K562 (cell line): Measurements from ENCODE around the gene BCAS3. TPM values are rescaled to one million over a fixed set of nuclear protein-coding genes. Genes with fewer than 3 reads are reported as not detected.
A peak's percentile ranks its signal among the peaks of the same experiment; 100 is the strongest.

Experiments
- ATAC-seq: fragments of 200-7000 bp; cut with Tn5 transposase; 3 replicates; pipeline ENCODE4 v1.9.1; 2020; ENCODE audit warnings: moderate library complexity
- BruUV-seq: library from RNA; stranded (reverse); fragments of 400-500 nt; replicated peaks from 2 replicates; lab custom pipeline; 2021; lab: Mats Ljungman, UMichigan
- CTCF ChIA-PET: fragments of 300-600 bp; formaldehyde crosslinking; extraction: SDS; loops from one replicate; lab custom pipeline; 2021; ENCODE audit warnings: low intra/inter-chr PET ratio; lab: Yijun Ruan, JAX
- POLR2A ChIA-PET: fragments of 300-600, 350-650 bp; sonication (Branson Sonifier 250); formaldehyde crosslinking; extraction: SDS; loops from one replicate; lab custom pipeline; 2021; ENCODE audit warnings: antibody characterized with exemption, inconsistent platforms; lab: Yijun Ruan, JAX
- DNase-seq, 4 experiments: peaks; one replicate each; pipeline versions ENCODE4 v3.0.0 to v3.0.0-alpha.2; 2011 to 2018; ENCODE audit warnings: low spot score in 3 of 4, mixed read lengths in 3 of 4; ENCODE audit errors: extremely low read depth in 1 of 4
- FAIRE-seq: peaks from 2 replicates; lab custom pipeline; 2011; peaks lifted over from hg19 to GRCh38; lab: Jason Lieb, UNC
- H2AFZ ChIP-seq: 2 replicates; pipeline ENCODE4 v1.6.0; 2011; ENCODE audit warnings: low read depth, low read length, control low read depth, inconsistent platforms
- H3K27ac ChIP-seq: fragments of 200-600 bp; 3 replicates; pipeline ENCODE4 v1.8.0; 2011; ENCODE audit warnings: low read depth, mild to moderate bottlenecking, control low read depth, inconsistent platforms, low read length, moderate library complexity, mixed read lengths; ENCODE audit errors: extremely low read depth
- H3K27me3 ChIP-seq, 2 experiments: fragments of 300-600 bp in 1 of 2; 2 replicates in 1 of 2; 3 replicates in 1 of 2; pipeline versions ENCODE4 v1.6.0 to v1.8.0; 2011; ENCODE audit warnings: inconsistent platforms in 2 of 2, low read length in 2 of 2, mild to moderate bottlenecking in 1 of 2, mixed read lengths in 1 of 2, moderate library complexity in 1 of 2; ENCODE audit not compliant: control insufficient read depth in 2 of 2, insufficient read depth in 2 of 2
- H3K36me3 ChIP-seq: fragments of 300-600 bp; 3 replicates; pipeline ENCODE4 v1.8.0; 2011; ENCODE audit warnings: mild to moderate bottlenecking, low read length, inconsistent platforms; ENCODE audit not compliant: control insufficient read depth, insufficient read depth
- H3K4me1 ChIP-seq, 2 experiments: fragments of 200-600 bp in 1 of 2; replicated peaks in 1 of 2; 2 replicates in 1 of 2; 3 replicates in 1 of 2; pipeline versions ENCODE4 v1.5.1 to v1.8.0; 2011; ENCODE audit warnings: inconsistent platforms in 2 of 2, low read length in 2 of 2, mild to moderate bottlenecking in 1 of 2, mixed read lengths in 1 of 2, moderate library complexity in 1 of 2; ENCODE audit not compliant: control insufficient read depth in 2 of 2, insufficient read depth in 2 of 2
- H3K4me2 ChIP-seq: 2 replicates; pipeline ENCODE4 v1.6.1; 2011; ENCODE audit warnings: low read length, control low read depth, inconsistent platforms, mixed read lengths; ENCODE audit not compliant: insufficient read depth
- H3K4me3 ChIP-seq: fragments of 200-600 bp; sonication (generic), shearing (Covaris generic); 2 replicates; pipeline ENCODE4 v1.5.1; 2016; ENCODE audit warnings: control low read depth, inconsistent platforms
- H3K79me2 ChIP-seq: fragments of 200-600 bp; 3 replicates; pipeline ENCODE4 v1.8.0; 2011; ENCODE audit warnings: low read length, inconsistent platforms; ENCODE audit not compliant: control insufficient read depth, insufficient read depth
- H3K9ac ChIP-seq, 2 experiments: 2 replicates each; pipeline versions ENCODE4 v1.6.0 to v1.6.1; 2011; ENCODE audit warnings: low read depth in 2 of 2, low read length in 2 of 2, control low read depth in 1 of 2, inconsistent platforms in 1 of 2, mild to moderate bottlenecking in 1 of 2, mixed read lengths in 1 of 2; ENCODE audit not compliant: insufficient read depth in 1 of 2
- H3K9me1 ChIP-seq: one replicate; pipeline ENCODE4 v1.6.0; 2011; ENCODE audit warnings: inconsistent platforms, mild to moderate bottlenecking, low read length, moderate library complexity; ENCODE audit not compliant: control insufficient read depth, insufficient read depth
- H3K9me3 ChIP-seq: replicated peaks from 2 replicates; pipeline ENCODE4 v1.5.1; 2011; ENCODE audit warnings: low read depth, low read length, inconsistent platforms; ENCODE audit not compliant: control insufficient read depth, insufficient read depth
- H4K20me1 ChIP-seq: replicated peaks from 2 replicates; pipeline ENCODE4 v1.6.1; 2011; ENCODE audit warnings: low read length, inconsistent platforms, mixed read lengths; ENCODE audit not compliant: control insufficient read depth, insufficient read depth
- ATF1 ChIP-seq, 2 experiments: fragments of 450-650 bp in 1 of 2; IDR thresholded peaks; 2 replicates each; pipeline ENCODE4 v1.6.1; 2016; ENCODE audit warnings: missing compliant biosample characterization in 1 of 2, missing genetic modification characterization in 1 of 2
- ATF4 ChIP-seq: fragments of 450-650 bp; formaldehyde crosslinking; IDR thresholded peaks from 2 replicates; pipeline ENCODE4 v1.4.0; 2022; ENCODE audit warnings: mild to moderate bottlenecking, moderate library complexity
- ATF7 ChIP-seq: fragments of 450-650 bp; IDR thresholded peaks from 2 replicates; pipeline ENCODE4 v1.7.1; 2014; ENCODE audit warnings: mild to moderate bottlenecking, moderate library complexity
- BCLAF1 ChIP-seq, 2 experiments: fragments of 450-650 bp in 1 of 2; IDR thresholded peaks; 2 replicates each; pipeline ENCODE4 v1.6.1; 2011 to 2017; ENCODE audit warnings: low read depth in 2 of 2, antibody characterized with exemption in 1 of 2, borderline replicate concordance in 1 of 2, low read length in 1 of 2, mild to moderate bottlenecking in 1 of 2, mixed read lengths in 1 of 2; ENCODE audit not compliant: control insufficient read depth in 1 of 2
- CBFA2T2 ChIP-seq: fragments of 450-650 bp; conservative IDR thresholded peaks from 2 replicates; pipeline ENCODE4 v1.6.1; 2017; ENCODE audit warnings: mild to moderate bottlenecking
- MAFK ChIP-seq: IDR thresholded peaks from 2 replicates; pipeline ENCODE4 v1.6.1; 2011; ENCODE audit warnings: low read length, improper control_type of control experiment
- MAZ ChIP-seq, 2 experiments: fragments of 450-650 bp in 1 of 2; sonication (generic) in 1 of 2; formaldehyde crosslinking; IDR thresholded peaks in 1 of 2; conservative IDR thresholded peaks in 1 of 2; 2 replicates each; pipeline versions ENCODE4 v1.4.0 to v1.5.0; 2020; ENCODE audit warnings: mild to moderate bottlenecking in 1 of 2, missing genetic modification reagents in 1 of 2
- MEIS2 ChIP-seq: fragments of 450-650 bp; IDR thresholded peaks from 2 replicates; pipeline ENCODE4 v1.6.1; 2014; ENCODE audit warnings: mild to moderate bottlenecking; ENCODE audit not compliant: partially characterized antibody
- PCBP2 ChIP-seq: fragments of 200-400 bp; formaldehyde crosslinking; IDR thresholded peaks from 2 replicates; pipeline ENCODE4 v1.6.1; 2018; ENCODE audit warnings: low read length, low read depth, mild to moderate bottlenecking, moderate library complexity; ENCODE audit not compliant: poor library complexity, severe bottlenecking
- PTTG1 ChIP-seq: fragments of 450-650 bp; IDR thresholded peaks from 2 replicates; pipeline ENCODE4 v1.6.1; 2016; ENCODE audit warnings: low read depth, mild to moderate bottlenecking, missing genetic modification characterization, missing compliant biosample characterization
- TCF7L2 ChIP-seq: fragments of 150-350 bp; IDR thresholded peaks from 2 replicates; pipeline ENCODE4 v1.6.1; 2016; ENCODE audit warnings: low read depth, mild to moderate bottlenecking, low read length, moderate library complexity
- TCFL5 ChIP-seq: fragments of 250-450 bp; sonication (Bioruptor Pico); conservative IDR thresholded peaks from 2 replicates; pipeline ENCODE4 v1.6.1; 2021; ENCODE audit warnings: mild to moderate bottlenecking, moderate library complexity, matching md5 sums
- ZC3H4 ChIP-seq: sonication (generic); formaldehyde crosslinking; IDR thresholded peaks from 2 replicates; pipeline ENCODE4 v1.9.0; 2021; ENCODE audit warnings: missing genetic modification reagents, borderline replicate concordance
- ZFP36 ChIP-seq: fragments of 150-350 bp; IDR thresholded peaks from 2 replicates; pipeline ENCODE4 v1.6.1; 2018; ENCODE audit warnings: low read length, low read depth; ENCODE audit not compliant: partially characterized antibody
- ZFX ChIP-seq: sonication (generic); formaldehyde crosslinking; IDR thresholded peaks from 2 replicates; pipeline ENCODE4 v1.8.0; 2022; ENCODE audit warnings: mild to moderate bottlenecking, missing genetic modification reagents, moderate library complexity
- ZNF24 ChIP-seq: fragments of 450-650 bp; IDR thresholded peaks from 2 replicates; pipeline ENCODE4 v1.6.1; 2016
- WGBS: fragments of 100-300 bp; shearing (Covaris generic); methylation state at CpG from one replicate; pipeline ENCODE4 v1.1.6; 2016; ENCODE audit warnings: low coverage, mixed read lengths; ENCODE audit not compliant: insufficient coverage; ENCODE audit errors: missing lambda C conversion rate; 5-methylcytosine and 5-hydroxymethylcytosine counted together
- in situ Hi-C: fragments of 300-500 bp; cut with MboI; formaldehyde crosslinking; loops from 4 replicates; pipeline ENCODE4 v1.15.0; 2018; ENCODE audit warnings: inconsistent platforms, mixed read lengths
- intact Hi-C: fragments of 100-400 bp; cut with micrococcal nuclease; formaldehyde crosslinking; loops from 2 replicates; pipeline ENCODE4 v1.14.2; 2022
- polyA plus RNA-seq, 8 experiments: library from polyadenylated mRNA; depleted of rRNA in 4 of 8; stranded (reverse) in 5 of 8; unstranded in 3 of 8; fragments of >200 nt; fragmentation: Nextera tagmentation in 2 of 8; fragmentation: Illumina TruSeq in 1 of 8; extraction: Ambion mirVana in 2 of 8; extraction: Trizol in 1 of 8; gene quantifications; 2 replicates each; pipeline versions ENCODE4 v1.2.1 to v1.2.3, GENCODE V29; 2011 to 2014; ENCODE audit warnings: inconsistent platforms in 1 of 8, missing spikeins in 1 of 8
- total RNA-seq, 7 experiments: library from RNA; depleted of rRNA in 6 of 7; stranded (reverse); fragments of >200 nt in 6 of 7; fragmentation: Illumina TruSeq in 2 of 7; extraction: Trizol in 2 of 7; gene quantifications; 2 replicates each; pipeline versions ENCODE4 v1.2.1 to v1.2.3, GENCODE V29; 2011 to 2021; ENCODE audit warnings: low replicate concordance in 1 of 7

BCAS3 gene
- total and polyA plus RNA-seq, 9 of the 15 experiments (the other 6 are each of a cell fraction or from before 2014, with no cell fraction given), result 1.9 to 5.5 (median 3.5) TPM

- H3K36me3 ChIP-seq, result no peaks in the 10 kb centered on the region
- ATAC-seq (peak; percentile 97), FAIRE-seq (peak; percentile 93), DNase-seq (peak; percentile 87 to 93 (median 90))
- H3K27ac ChIP-seq, result no peak overlapping the region
- no peaks in the 10 kb centered on the region for H4K20me1 ChIP-seq
- POLR2A ChIA-PET, result interaction anchor here (0.7 kb wide), 1 partner anchor 676 kb away, joined by 3 read pairs; no protein-coding TSS in a partner anchor
- intact Hi-C loops (loop anchor here (5.0 to 10.0 kb wide), 2 partner anchors 418 to 691 kb away; no protein-coding TSS in a partner anchor), in situ Hi-C loops (no loop called here)
- CTCF ChIA-PET, result interaction anchor here (0.7 to 0.8 kb wide), 2 partner anchors 420 to 1275 kb away, joined by 3 to 5 read pairs; no protein-coding TSS in a partner anchor
- H3K4me2 ChIP-seq, result peak overlapping the region; percentile 13
- peaks cover 0 to 27% of the 10 kb centered on the region in 2 experiments; a peak in 4 of 5 replicates for H3K4me1 ChIP-seq
- H3K9ac ChIP-seq, result no peak overlapping the region
- 18% methylated on average over 31 of the region's 43 CpGs for WGBS
- H2AFZ ChIP-seq, result peak overlapping the region; percentile 85
- no peak overlapping the region for H3K4me3 ChIP-seq
- no peaks in the 10 kb centered on the region for H3K9me3 ChIP-seq
- no TSS peak for BruUV-seq
- H3K79me2 ChIP-seq, result no peaks in the 10 kb centered on the region
- H3K27me3 ChIP-seq, result peaks cover 7 to 20% of the 10 kb centered on the region in 2 experiments; a peak in 4 of 5 replicates
- no peaks in the 10 kb centered on the region for H3K9me1 ChIP-seq
- TF ChIP-seq PTTG1 (tag) (no peak), BCLAF1 (IDR thresholded peaks at IDR 0.05; ENCODE audit: borderline replicate concordance in 1 of 2, control insufficient read depth in 1 of 2, low read depth in 2 of 2, low read length in 1 of 2) (no peak; a peak in 2 of 4 replicates), PCBP2 (no peak), ATF1 (CRISPR knock-in tag; IDR thresholded peaks at IDR 0.05) (no peak), ATF1 (tag; IDR thresholded peaks at IDR 0.05) (peak; percentile 20; the same call in 1 of the 2 replicates), ZC3H4 (CRISPR knock-in tag) (no peak), MEIS2 (peak; percentile 67), TCFL5 (no peak), ATF4 (no peak), ZFP36 (peak; percentile 16), MAZ (CRISPR knock-in tag; conservative IDR thresholded peaks at IDR 0.05 in 1 of 2, IDR thresholded peaks at IDR 0.05 in 1 of 2) (peak in 1 of 2 experiments; percentile 53; a peak in 1 of 4 replicates), ZNF24 (no peak), ATF7 (peak; percentile 36; the same call in 1 of the 2 replicates), ZFX (CRISPR knock-in tag) (no peak), CBFA2T2 (no peak), MAFK (no peak), TCF7L2 (no peak)
These were observed 739.1 kb downstream of the BCAS3 start for GRCh38 chr17:61416540-61417363.
